ENCODE measurements around the gene COL4A2. TPM values are rescaled to one million over a fixed set of nuclear protein-coding genes. Genes with fewer than 3 reads are reported as not detected.

The COL4A2 gene
- polyA plus RNA-seq, 2 of the 4 experiments (the other 2 are of a cell fraction), result 46.9 to 119 TPM

DNA sequence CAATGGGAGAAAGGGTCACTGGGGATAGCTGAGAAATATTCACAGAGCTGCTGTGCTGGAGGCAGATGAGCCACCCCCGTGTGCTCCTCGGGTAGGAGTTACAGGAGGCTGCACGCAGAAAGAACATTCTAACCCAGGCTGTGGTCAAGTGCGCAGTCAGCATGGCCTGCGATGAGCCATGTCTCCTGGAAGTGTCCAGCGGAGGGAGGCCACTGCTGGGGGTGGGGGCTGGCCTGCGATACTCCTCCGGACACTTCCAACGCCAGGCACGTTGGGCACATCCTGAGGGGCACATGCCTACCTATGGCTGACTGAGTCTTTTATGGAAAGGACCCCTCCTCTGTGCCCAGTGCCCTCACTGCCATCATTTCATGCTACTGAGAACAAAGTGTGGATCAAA lies 198.5 kb downstream of the COL4A2 start (continued):
- TF ChIP-seq RFX5 (IDR thresholded peaks at IDR 0.05) (no peak), RAD21 (conservative IDR thresholded peaks at IDR 0.05 in 1 of 2, IDR thresholded peaks at IDR 0.05 in 1 of 2) (no peak), SREBF2 (IDR thresholded peaks at IDR 0.05) (no peak)
- TF ChIP-seq, protein P1, sequence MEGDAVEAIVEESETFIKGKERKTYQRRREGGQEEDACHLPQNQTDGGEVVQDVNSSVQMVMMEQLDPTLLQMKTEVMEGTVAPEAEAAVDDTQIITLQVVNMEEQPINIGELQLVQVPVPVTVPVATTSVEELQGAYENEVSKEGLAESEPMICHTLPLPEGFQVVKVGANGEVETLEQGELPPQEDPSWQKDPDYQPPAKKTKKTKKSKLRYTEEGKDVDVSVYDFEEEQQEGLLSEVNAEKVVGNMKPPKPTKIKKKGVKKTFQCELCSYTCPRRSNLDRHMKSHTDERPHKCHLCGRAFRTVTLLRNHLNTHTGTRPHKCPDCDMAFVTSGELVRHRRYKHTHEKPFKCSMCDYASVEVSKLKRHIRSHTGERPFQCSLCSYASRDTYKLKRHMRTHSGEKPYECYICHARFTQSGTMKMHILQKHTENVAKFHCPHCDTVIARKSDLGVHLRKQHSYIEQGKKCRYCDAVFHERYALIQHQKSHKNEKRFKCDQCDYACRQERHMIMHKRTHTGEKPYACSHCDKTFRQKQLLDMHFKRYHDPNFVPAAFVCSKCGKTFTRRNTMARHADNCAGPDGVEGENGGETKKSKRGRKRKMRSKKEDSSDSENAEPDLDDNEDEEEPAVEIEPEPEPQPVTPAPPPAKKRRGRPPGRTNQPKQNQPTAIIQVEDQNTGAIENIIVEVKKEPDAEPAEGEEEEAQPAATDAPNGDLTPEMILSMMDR (IDR thresholded peaks at IDR 0.05), result no peak

DNA sequence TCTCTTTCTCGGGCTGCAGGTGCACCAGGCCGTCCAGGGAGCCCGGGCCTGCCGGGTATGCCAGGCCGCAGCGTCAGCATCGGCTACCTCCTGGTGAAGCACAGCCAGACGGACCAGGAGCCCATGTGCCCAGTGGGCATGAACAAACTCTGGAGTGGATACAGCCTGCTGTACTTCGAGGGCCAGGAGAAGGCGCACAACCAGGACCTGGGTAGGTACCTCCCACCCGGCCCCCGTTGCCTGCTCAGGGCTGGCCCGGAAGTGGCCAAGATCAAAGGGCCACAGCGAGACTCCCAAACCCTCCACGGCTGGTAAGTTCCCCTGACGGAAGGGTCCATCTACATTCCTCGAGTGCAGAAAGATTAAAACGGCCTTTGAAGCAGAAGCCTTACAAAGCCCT lies 199.3 kb downstream of the COL4A2 start:
- H3K9me3 ChIP-seq, result no peaks in the 10 kb centered on the region
- no peak for FAIRE-seq
- ChIA-PET CTCF (no interaction called here), POLR2A (no interaction called here)
- 84% methylated on average over 9 of the region's 18 CpGs for WGBS (ENCODE audit: missing lambda C conversion rate)
- peak overlapping the region; percentile 67 for H3K4me2 ChIP-seq
- no peak for DNase-seq (ENCODE audit: low read depth in 1 of 2, low spot score in 1 of 2)
- H3K4me1 ChIP-seq, result peaks cover 16% of the 10 kb centered on the region
- peak overlapping the region; percentile 55 to 79 for H3K27ac ChIP-seq
- no peak overlapping the region for H3K4me3 ChIP-seq
- TF ChIP-seq TP53 (CRISPR knock-in tag; IDR thresholded peaks at IDR 0.05), result no peak
- TF ChIP-seq ZNF302 (CRISPR knock-in tag; IDR thresholded peaks at IDR 0.05), result no peak
- TF ChIP-seq, protein P2, sequence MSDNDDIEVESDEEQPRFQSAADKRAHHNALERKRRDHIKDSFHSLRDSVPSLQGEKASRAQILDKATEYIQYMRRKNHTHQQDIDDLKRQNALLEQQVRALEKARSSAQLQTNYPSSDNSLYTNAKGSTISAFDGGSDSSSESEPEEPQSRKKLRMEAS (IDR thresholded peaks at IDR 0.05), result no peak
- no peak for TF ChIP-seq JUN (IDR thresholded peaks at IDR 0.05)
- no peak for TF ChIP-seq ZFP36 (IDR thresholded peaks at IDR 0.05; ENCODE audit: borderline replicate concordance, partially characterized antibody)
- TF ChIP-seq EP300 (IDR thresholded peaks at IDR 0.05), result no peak
- no peak for TF ChIP-seq RARB (CRISPR knock-in tag; IDR thresholded peaks at IDR 0.05)
- TF ChIP-seq, protein P3, sequence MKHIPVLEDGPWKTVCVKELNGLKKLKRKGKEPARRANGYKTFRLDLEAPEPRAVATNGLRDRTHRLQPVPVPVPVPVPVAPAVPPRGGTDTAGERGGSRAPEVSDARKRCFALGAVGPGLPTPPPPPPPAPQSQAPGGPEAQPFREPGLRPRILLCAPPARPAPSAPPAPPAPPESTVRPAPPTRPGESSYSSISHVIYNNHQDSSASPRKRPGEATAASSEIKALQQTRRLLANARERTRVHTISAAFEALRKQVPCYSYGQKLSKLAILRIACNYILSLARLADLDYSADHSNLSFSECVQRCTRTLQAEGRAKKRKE (CRISPR knock-in tag; IDR thresholded peaks at IDR 0.05; ENCODE audit: low read depth), result no peak
- TF ChIP-seq, protein P1 (IDR thresholded peaks at IDR 0.05), result no peak
- no peak for TF ChIP-seq MAZ (IDR thresholded peaks at IDR 0.05; ENCODE audit: borderline replicate concordance, low read depth, low read length)
- no peak for TF ChIP-seq CEBPB (IDR thresholded peaks at IDR 0.05)
- TF ChIP-seq CBX2 (IDR thresholded peaks at IDR 0.05; ENCODE audit: borderline replicate concordance, low read depth), result no peak
- no peak for TF ChIP-seq KDM5A (IDR thresholded peaks at IDR 0.05)
- TF ChIP-seq, protein P4, sequence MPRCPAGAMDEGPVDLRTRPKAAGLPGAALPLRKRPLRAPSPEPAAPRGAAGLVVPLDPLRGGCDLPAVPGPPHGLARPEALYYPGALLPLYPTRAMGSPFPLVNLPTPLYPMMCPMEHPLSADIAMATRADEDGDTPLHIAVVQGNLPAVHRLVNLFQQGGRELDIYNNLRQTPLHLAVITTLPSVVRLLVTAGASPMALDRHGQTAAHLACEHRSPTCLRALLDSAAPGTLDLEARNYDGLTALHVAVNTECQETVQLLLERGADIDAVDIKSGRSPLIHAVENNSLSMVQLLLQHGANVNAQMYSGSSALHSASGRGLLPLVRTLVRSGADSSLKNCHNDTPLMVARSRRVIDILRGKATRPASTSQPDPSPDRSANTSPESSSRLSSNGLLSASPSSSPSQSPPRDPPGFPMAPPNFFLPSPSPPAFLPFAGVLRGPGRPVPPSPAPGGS (IDR thresholded peaks at IDR 0.05), result no peak
- TF ChIP-seq JUNB (IDR thresholded peaks at IDR 0.05), result no peak
- TF ChIP-seq BHLHE40 (IDR thresholded peaks at IDR 0.05; ENCODE audit: low read depth, low read length), result no peak
- no peak for TF ChIP-seq EHF (CRISPR knock-in tag; IDR thresholded peaks at IDR 0.05)
- ATAC-seq, result no peak
